HEK293 (cell line): ENCODE results near the gene EBP.

Experiments used
- CTCF ChIA-PET: fragments of 350-600 bp; formaldehyde crosslinking; extraction: SDS; loops from one replicate; lab custom pipeline; 2021; ENCODE audit warnings: antibody characterized with exemption; lab: Yijun Ruan, JAX
- POLR2A ChIA-PET: fragments of 300-600 bp; formaldehyde crosslinking; extraction: SDS; loops from one replicate; lab custom pipeline; 2020; ENCODE audit warnings: antibody characterized with exemption, inconsistent platforms; lab: Yijun Ruan, JAX
- H3K27ac ChIP-seq: fragments of 200-500 bp; sonication (Bioruptor generic); 2 replicates; pipeline ENCODE4 v1.5.1; 2014; ENCODE audit warnings: low read depth, low read length, control low read depth, inconsistent platforms; ENCODE audit errors: extremely low read depth
- H3K36me3 ChIP-seq, 2 experiments: fragments of 200-500 bp in 1 of 2; sonication (Bioruptor generic) in 1 of 2; 1 replicate in 1 of 2; 2 replicates in 1 of 2; pipeline ENCODE4 v1.5.1; 2014 to 2017; ENCODE audit warnings: inconsistent platforms in 2 of 2, low read length in 2 of 2; ENCODE audit not compliant: control insufficient read depth in 2 of 2, insufficient read depth in 1 of 2
- H3K4me1 ChIP-seq: fragments of 200-500 bp; sonication (Bioruptor generic); 2 replicates; pipeline ENCODE4 v1.5.1; 2014; ENCODE audit warnings: mild to moderate bottlenecking, low read length, inconsistent platforms; ENCODE audit not compliant: control insufficient read depth, insufficient read depth
- H3K4me3 ChIP-seq: 2 replicates; pipeline ENCODE4 v1.5.1; 2011; ENCODE audit warnings: low read depth, mild to moderate bottlenecking, control low read depth, low read length, moderate library complexity
- H3K9me3 ChIP-seq: fragments of 200-500 bp; sonication (Bioruptor generic); 2 replicates; pipeline ENCODE4 v1.5.1; 2014; ENCODE audit warnings: low read depth, low read length, inconsistent platforms; ENCODE audit not compliant: control insufficient read depth, insufficient read depth
- GLIS1 ChIP-seq: fragments of 450-650 bp; formaldehyde crosslinking; IDR thresholded peaks from 2 replicates; pipeline ENCODE4 v1.5.1; 2016; ENCODE audit warnings: missing biosample characterization, missing genetic modification characterization
- GLIS2 ChIP-seq: fragments of 450-650 bp; formaldehyde crosslinking; IDR thresholded peaks from 2 replicates; pipeline ENCODE4 v1.5.1; 2016; ENCODE audit warnings: missing biosample characterization, missing genetic modification characterization
- IKZF3 ChIP-seq: fragments of 450-650 bp; IDR thresholded peaks from 2 replicates; pipeline ENCODE4 v1.5.0; 2018; ENCODE audit warnings: missing biosample characterization, mild to moderate bottlenecking, missing genetic modification characterization, moderate library complexity
- KLF10 ChIP-seq: fragments of 450-650 bp; IDR thresholded peaks from 2 replicates; pipeline ENCODE4 v1.5.1; 2018; ENCODE audit warnings: missing biosample characterization, mild to moderate bottlenecking, missing genetic modification characterization
- KLF8 ChIP-seq: fragments of 450-650 bp; formaldehyde crosslinking; IDR thresholded peaks from 2 replicates; pipeline ENCODE4 v1.5.1; 2016; ENCODE audit warnings: missing biosample characterization, missing genetic modification characterization
- KLF9 ChIP-seq: fragments of 450-650 bp; formaldehyde crosslinking; IDR thresholded peaks from 2 replicates; pipeline ENCODE4 v1.5.1; 2016; ENCODE audit warnings: missing biosample characterization, missing genetic modification characterization, low read depth
- PATZ1 ChIP-seq: fragments of 450-650 bp; formaldehyde crosslinking; IDR thresholded peaks from 2 replicates; pipeline ENCODE4 v1.5.1; 2016; ENCODE audit warnings: missing biosample characterization, missing genetic modification characterization
- PRDM10 ChIP-seq: fragments of 450-650 bp; formaldehyde crosslinking; IDR thresholded peaks from 2 replicates; pipeline ENCODE4 v1.5.1; 2016; ENCODE audit warnings: missing biosample characterization, missing genetic modification characterization
- REPIN1 ChIP-seq: fragments of 450-650 bp; formaldehyde crosslinking; IDR thresholded peaks from 2 replicates; pipeline ENCODE4 v1.5.1; 2017; ENCODE audit warnings: missing biosample characterization, missing genetic modification characterization, low read depth
- SP2 ChIP-seq: fragments of 450-650 bp; formaldehyde crosslinking; IDR thresholded peaks from 2 replicates; pipeline ENCODE4 v1.5.1; 2016; ENCODE audit warnings: missing biosample characterization, missing genetic modification characterization
- ZBTB48 ChIP-seq: fragments of 450-650 bp; formaldehyde crosslinking; IDR thresholded peaks from 2 replicates; pipeline ENCODE4 v1.5.1; 2016; ENCODE audit warnings: missing biosample characterization, missing genetic modification characterization
- ZBTB8A ChIP-seq: fragments of 450-650 bp; formaldehyde crosslinking; IDR thresholded peaks from 2 replicates; pipeline ENCODE4 v1.5.1; 2016; ENCODE audit warnings: missing biosample characterization, missing genetic modification characterization
- ZEB2 ChIP-seq: fragments of 450-650 bp; formaldehyde crosslinking; IDR thresholded peaks from 2 replicates; pipeline ENCODE4 v1.5.1; 2016; ENCODE audit warnings: missing biosample characterization, missing genetic modification characterization
- ZFHX2 ChIP-seq: fragments of 450-650 bp; formaldehyde crosslinking; conservative IDR thresholded peaks from 2 replicates; pipeline ENCODE4 v1.5.1; 2016; ENCODE audit warnings: missing biosample characterization, missing genetic modification characterization
- ZNF10 ChIP-seq: fragments of 450-650 bp; formaldehyde crosslinking; IDR thresholded peaks from 2 replicates; pipeline ENCODE4 v1.5.1; 2017; ENCODE audit warnings: missing biosample characterization, missing genetic modification characterization
- ZNF174 ChIP-seq: fragments of 450-650 bp; formaldehyde crosslinking; IDR thresholded peaks from 2 replicates; pipeline ENCODE4 v1.5.0; 2017; ENCODE audit warnings: missing biosample characterization, mild to moderate bottlenecking, missing genetic modification characterization
- ZNF239 ChIP-seq: fragments of 450-650 bp; formaldehyde crosslinking; IDR thresholded peaks from 2 replicates; pipeline ENCODE4 v1.5.1; 2016; ENCODE audit warnings: missing biosample characterization, missing genetic modification characterization
- ZNF280D ChIP-seq: fragments of 450-650 bp; formaldehyde crosslinking; IDR thresholded peaks from 2 replicates; pipeline ENCODE4 v1.5.1; 2016; ENCODE audit warnings: missing biosample characterization, missing genetic modification characterization
- ZNF311 ChIP-seq: fragments of 450-650 bp; formaldehyde crosslinking; IDR thresholded peaks from 2 replicates; pipeline ENCODE4 v1.5.1; 2017; ENCODE audit warnings: missing biosample characterization, missing genetic modification characterization, borderline replicate concordance
- ZNF350 ChIP-seq: fragments of 450-650 bp; formaldehyde crosslinking; IDR thresholded peaks from 2 replicates; pipeline ENCODE4 v1.5.0; 2017; ENCODE audit warnings: missing biosample characterization, mild to moderate bottlenecking, missing genetic modification characterization
- ZNF366 ChIP-seq: fragments of 450-650 bp; formaldehyde crosslinking; conservative IDR thresholded peaks from 2 replicates; pipeline ENCODE4 v1.5.1; 2016; ENCODE audit warnings: missing biosample characterization, missing genetic modification characterization
- ZNF629 ChIP-seq: fragments of 450-650 bp; formaldehyde crosslinking; IDR thresholded peaks from 2 replicates; pipeline ENCODE4 v1.5.1; 2017; ENCODE audit warnings: missing biosample characterization, missing genetic modification characterization
- ZNF654 ChIP-seq: fragments of 450-650 bp; formaldehyde crosslinking; IDR thresholded peaks from 2 replicates; pipeline ENCODE4 v1.5.1; 2016; ENCODE audit warnings: low read depth, missing biosample characterization, missing genetic modification characterization
- ZNF692 ChIP-seq: fragments of 450-650 bp; formaldehyde crosslinking; IDR thresholded peaks from 2 replicates; pipeline ENCODE4 v1.5.1; 2016; ENCODE audit warnings: missing biosample characterization, missing genetic modification characterization

Gene EBP

GRCh38 chrX:48521353-48522243, at the start of gene EBP:
TSS of gene EBP (plus strand) at chrX:48521808. CDS start at chrX:48523772, 1,964 bp downstream.
- H3K4me3 ChIP-seq = peak within 1 kb of the TSS; percentile 59
- ChIA-PET POLR2A (interaction anchor here (0.6 to 2.7 kb wide), 7 partner anchors 10 to 552 kb away, joined by 3 to 16 read pairs (median 8); partner anchors contain the start of gene TBC1D25), CTCF (no interaction called here)
- peak within 1 kb of the TSS; percentile 58; the same call in 1 of the 2 replicates for H3K27ac ChIP-seq
- no peaks in the 10 kb centered on the region for H3K9me3 ChIP-seq
- peaks cover 20 to 21% of the 10 kb centered on the region in 2 experiments for H3K36me3 ChIP-seq
- no peaks in the 10 kb centered on the region for H3K4me1 ChIP-seq
- TF ChIP-seq ZNF311 (tag by site-specific recombination) (no peak), ZNF350 (tag by site-specific recombination) (no peak), KLF9 (tag by site-specific recombination) (peak; percentile 19; the same call in 1 of the 2 replicates), KLF10 (peak; percentile 67; the same call in 1 of the 2 replicates), ZFHX2 (tag by site-specific recombination) (peak; percentile 69), IKZF3 (tag by site-specific recombination) (no peak), GLIS2 (tag by site-specific recombination) (peak; percentile 83), ZEB2 (no peak), GLIS1 (tag by site-specific recombination) (peak; percentile 57; the same call in 1 of the 2 replicates), ZBTB48 (tag by site-specific recombination) (peak; percentile 59), ZBTB8A (tag by site-specific recombination) (peak; percentile 60; the same call in 1 of the 2 replicates), ZNF654 (tag by site-specific recombination) (no peak), SP2 (tag by site-specific recombination) (peak; percentile 95), KLF8 (tag by site-specific recombination) (peak; percentile 49; the same call in 1 of the 2 replicates), ZNF629 (tag by site-specific recombination) (peak; percentile 44; the same call in 1 of the 2 replicates), REPIN1 (tag by site-specific recombination) (no peak), PATZ1 (tag by site-specific recombination) (peak; percentile 39), ZNF10 (tag by site-specific recombination) (peak; percentile 90), ZNF366 (tag by site-specific recombination) (peak; percentile 50; the same call in 1 of the 2 replicates), ZNF174 (tag by site-specific recombination) (no peak), PRDM10 (tag by site-specific recombination) (peak; percentile 79), ZNF692 (no peak), ZNF280D (tag by site-specific recombination) (0 out of 2 replicates have a peak, but pooled peaks have one; percentile 37), ZNF239 (no peak)
